ENCODE results near the gene CLIP4.

DNA sequence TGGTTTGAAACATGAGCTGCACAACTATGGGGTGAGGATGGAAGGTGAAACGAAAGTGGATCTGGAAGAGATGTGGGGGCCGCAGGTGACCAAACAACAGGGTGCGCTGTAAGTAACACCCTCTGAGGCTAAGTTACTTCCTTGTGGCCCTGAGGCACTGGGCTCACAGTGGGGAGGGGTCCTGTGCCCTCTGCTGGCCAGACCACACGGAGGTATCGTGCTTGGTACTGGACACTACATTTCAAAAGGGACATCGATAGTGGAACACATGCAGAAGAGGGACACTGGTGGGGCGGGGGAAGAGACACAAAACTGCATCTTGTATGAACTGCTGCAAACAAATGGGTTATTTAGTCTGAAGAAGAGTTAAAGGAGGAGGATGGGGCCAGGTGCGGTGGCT lies 110.6 kb downstream of the CLIP4 start:
- TF ChIP-seq, protein P1, sequence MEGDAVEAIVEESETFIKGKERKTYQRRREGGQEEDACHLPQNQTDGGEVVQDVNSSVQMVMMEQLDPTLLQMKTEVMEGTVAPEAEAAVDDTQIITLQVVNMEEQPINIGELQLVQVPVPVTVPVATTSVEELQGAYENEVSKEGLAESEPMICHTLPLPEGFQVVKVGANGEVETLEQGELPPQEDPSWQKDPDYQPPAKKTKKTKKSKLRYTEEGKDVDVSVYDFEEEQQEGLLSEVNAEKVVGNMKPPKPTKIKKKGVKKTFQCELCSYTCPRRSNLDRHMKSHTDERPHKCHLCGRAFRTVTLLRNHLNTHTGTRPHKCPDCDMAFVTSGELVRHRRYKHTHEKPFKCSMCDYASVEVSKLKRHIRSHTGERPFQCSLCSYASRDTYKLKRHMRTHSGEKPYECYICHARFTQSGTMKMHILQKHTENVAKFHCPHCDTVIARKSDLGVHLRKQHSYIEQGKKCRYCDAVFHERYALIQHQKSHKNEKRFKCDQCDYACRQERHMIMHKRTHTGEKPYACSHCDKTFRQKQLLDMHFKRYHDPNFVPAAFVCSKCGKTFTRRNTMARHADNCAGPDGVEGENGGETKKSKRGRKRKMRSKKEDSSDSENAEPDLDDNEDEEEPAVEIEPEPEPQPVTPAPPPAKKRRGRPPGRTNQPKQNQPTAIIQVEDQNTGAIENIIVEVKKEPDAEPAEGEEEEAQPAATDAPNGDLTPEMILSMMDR (IDR thresholded peaks at IDR 0.05; ENCODE audit: low read length), result no peak
- TF ChIP-seq EZH2 (IDR thresholded peaks at IDR 0.05; ENCODE audit: borderline replicate concordance, low read length), result no peak
